ENCODE measurements around the gene SPAG6. TPM values are rescaled to one million over a fixed set of nuclear protein-coding genes. Genes with fewer than 3 reads are reported as not detected.

The SPAG6 gene
- total RNA-seq, 6 experiments from 2014 or later, result not detected

- H3K36me3 Mint-ChIP-seq (ENCODE audit: low read depth), result 0 out of 2 replicates have a peak, but pooled peaks cover 8% of the 10 kb centered on the region
- no peaks in the 10 kb centered on the region for H3K9me3 Mint-ChIP-seq
- no peak overlapping the region for H3K27ac Mint-ChIP-seq
- no peak for DNase-seq
- no peak overlapping the region for H3K4me3 Mint-ChIP-seq
- TF ChIP-seq CTCF (IDR thresholded peaks at IDR 0.05), result no peak
- H3K4me1 Mint-ChIP-seq (ENCODE audit: low read depth), result peaks cover 49% of the 10 kb centered on the region
- H3K27me3 Mint-ChIP-seq (ENCODE audit: insufficient read depth), result peaks cover 17% of the 10 kb centered on the region
Observed at GRCh38 chr10:22323538-22324305, 21.6 kb upstream of the SPAG6 start.

- Mint-ChIP-seq H3K27me3 (ENCODE audit: insufficient read depth) (peaks cover 17% of the 10 kb centered on the region), H3K27ac (no peak overlapping the region), H3K4me3 (peak overlapping the region; percentile 88; the same call in 1 of the 2 replicates), H3K4me1 (ENCODE audit: low read depth) (peaks cover 49% of the 10 kb centered on the region), H3K36me3 (ENCODE audit: low read depth) (peaks cover 12% of the 10 kb centered on the region; the same call in 1 of the 2 replicates), H3K9me3 (no peaks in the 10 kb centered on the region)
- no peak for TF ChIP-seq CTCF (IDR thresholded peaks at IDR 0.05)
- DNase-seq, result no peak
Observed at GRCh38 chr10:22324413-22324812, 20.9 kb upstream of the SPAG6 start.

GRCh38 chr10:22324893-22325271 is 20.4 kb upstream of the SPAG6 start:
- Mint-ChIP-seq H3K4me1 (ENCODE audit: low read depth) (peaks cover 47% of the 10 kb centered on the region), H3K4me3 (peak overlapping the region; percentile 88), H3K9me3 (no peaks in the 10 kb centered on the region), H3K27ac (peak overlapping the region; percentile 70), H3K36me3 (ENCODE audit: low read depth) (peaks cover 16% of the 10 kb centered on the region; the same call in 1 of the 2 replicates), H3K27me3 (ENCODE audit: insufficient read depth) (peaks cover 17% of the 10 kb centered on the region)
- no peak for TF ChIP-seq CTCF (IDR thresholded peaks at IDR 0.05)
- DNase-seq, result no peak

- Mint-ChIP-seq H3K36me3 (ENCODE audit: low read depth) (peaks cover 16% of the 10 kb centered on the region; the same call in 1 of the 2 replicates), H3K9me3 (no peaks in the 10 kb centered on the region), H3K4me3 (peak overlapping the region; percentile 92), H3K27ac (peak overlapping the region; percentile 83), H3K4me1 (ENCODE audit: low read depth) (peaks cover 42% of the 10 kb centered on the region), H3K27me3 (ENCODE audit: insufficient read depth) (peaks cover 17% of the 10 kb centered on the region)
- peak; percentile 57 for DNase-seq
- TF ChIP-seq CTCF (IDR thresholded peaks at IDR 0.05), result peak; percentile 17; the same call in 1 of the 2 replicates
Observed at GRCh38 chr10:22325272-22326144, 19.8 kb upstream of the SPAG6 start.

- peaks cover 16% of the 10 kb centered on the region; the same call in 1 of the 2 replicates for H3K36me3 Mint-ChIP-seq (ENCODE audit: low read depth)
- H3K9me3 Mint-ChIP-seq, result no peaks in the 10 kb centered on the region
- H3K4me3 Mint-ChIP-seq, result peak overlapping the region; percentile 92
- peaks cover 42% of the 10 kb centered on the region for H3K4me1 Mint-ChIP-seq (ENCODE audit: low read depth)
- TF ChIP-seq CTCF (IDR thresholded peaks at IDR 0.05), result no peak
- H3K27ac Mint-ChIP-seq, result peak overlapping the region; percentile 83
- peaks cover 17% of the 10 kb centered on the region for H3K27me3 Mint-ChIP-seq (ENCODE audit: insufficient read depth)
- DNase-seq, result no peak
Observed at GRCh38 chr10:22326145-22326702, 19.1 kb upstream of the SPAG6 start.

All from HFFc6 (cell line).